HCT116 (cell line): ENCODE data around the gene TRIM38. TPM values are rescaled to one million over a fixed set of nuclear protein-coding genes. Genes with fewer than 3 reads are reported as not detected.

Experiments
- ATAC-seq: fragments of 200-7000 bp; cut with Tn5 transposase; 2 replicates; pipeline ENCODE4 v1.9.1; 2020; ENCODE audit warnings: mild to moderate bottlenecking, moderate library complexity
- BruUV-seq: library from RNA; stranded (reverse); fragments of 400-500 nt; replicated peaks from 2 replicates; lab custom pipeline; 2021; lab: Mats Ljungman, UMichigan
- CTCF ChIA-PET: fragments of 300-600 bp; sonication (Branson Sonifier 250); formaldehyde crosslinking; loops from one replicate; lab custom pipeline; 2021; ENCODE audit warnings: antibody characterized with exemption; lab: Charles Lee
- POLR2A ChIA-PET: fragments of 300-600, 350-600 bp; sonication (Branson Sonifier 250); formaldehyde crosslinking; loops from one replicate; lab custom pipeline; 2021; ENCODE audit warnings: antibody characterized with exemption; lab: Charles Lee
- RAD21 ChIA-PET, 2 experiments: fragments of 300-600 bp; sonication (Branson Sonifier 250); formaldehyde crosslinking; loops; one replicate each; lab custom pipeline; 2023; ENCODE audit warnings: low total read pairs in 2 of 2; ENCODE audit not compliant: uncharacterized antibody in 2 of 2, unreplicated experiment in 2 of 2, low non-redundant PET in 1 of 2; lab: Charles Lee
- DNase-seq: peaks from one replicate; pipeline ENCODE4 v3.0.0-alpha.2; 2010; ENCODE audit warnings: low read depth, low spot score
- H2AFZ ChIP-seq: fragments of 200-600 bp; shearing (Covaris generic), sonication (generic); 2 replicates; pipeline ENCODE4 v1.6.1; 2017; ENCODE audit warnings: low read depth, mixed run types, mixed read lengths, antibody characterized with exemption, low read length; ENCODE audit not compliant: poor library complexity, severe bottlenecking
- H3K27ac ChIP-seq: 2 replicates; pipeline ENCODE4 v1.5.1; 2012; ENCODE audit warnings: low read depth, low read length
- H3K27me3 ChIP-seq: fragments of 200-600 bp; sonication (generic); 2 replicates; pipeline ENCODE4 v1.6.1; 2016; ENCODE audit warnings: mixed run types, low read length, mixed read lengths; ENCODE audit not compliant: insufficient read depth
- H3K36me3 ChIP-seq, 2 experiments: fragments of 200-500 bp in 1 of 2; fragments of 200-600 bp in 1 of 2; sonication (Bioruptor generic) in 1 of 2; sonication (generic) in 1 of 2; 2 replicates each; pipeline versions ENCODE4 v1.5.1 to v1.6.1; 2014 to 2016; ENCODE audit warnings: low read length in 2 of 2, inconsistent platforms in 1 of 2, mixed read lengths in 1 of 2, mixed run types in 1 of 2; ENCODE audit not compliant: insufficient read depth in 2 of 2, control insufficient read depth in 1 of 2
- H3K4me1 ChIP-seq, 2 experiments: fragments of 200-600 bp in 1 of 2; sonication (generic) in 1 of 2; 2 replicates each; pipeline versions ENCODE4 v1.5.1 to v1.6.1; 2012 to 2017; ENCODE audit warnings: low read length in 2 of 2, inconsistent platforms in 1 of 2, mild to moderate bottlenecking in 1 of 2, mixed read lengths in 1 of 2, mixed run types in 1 of 2, moderate library complexity in 1 of 2; ENCODE audit not compliant: insufficient read depth in 2 of 2, control insufficient read depth in 1 of 2
- H3K4me2 ChIP-seq: fragments of 200-600 bp; sonication (generic); 2 replicates; pipeline ENCODE4 v1.6.1; 2017; ENCODE audit warnings: mixed run types, low read length, mixed read lengths
- H3K4me3 ChIP-seq, 2 experiments: fragments of 200-600 bp in 1 of 2; sonication (generic) in 1 of 2; replicated peaks in 1 of 2; 2 replicates each; pipeline ENCODE4 v1.5.1; 2011 to 2016; ENCODE audit warnings: low read length in 2 of 2, control low read depth in 1 of 2, low read depth in 1 of 2, mild to moderate bottlenecking in 1 of 2, mixed read lengths in 1 of 2, mixed run types in 1 of 2
- H3K79me2 ChIP-seq: fragments of 200-600 bp; sonication (generic); 2 replicates; pipeline ENCODE4 v1.6.1; 2017; ENCODE audit warnings: mild to moderate bottlenecking, mixed run types, low read length, moderate library complexity, mixed read lengths; ENCODE audit not compliant: insufficient read depth
- H3K9ac ChIP-seq: fragments of 200-600 bp; sonication (generic); 2 replicates; pipeline ENCODE4 v1.6.1; 2016; ENCODE audit warnings: low read length, mixed read lengths
- H3K9me2 ChIP-seq: fragments of 200-600 bp; sonication (generic), shearing (Covaris generic); 2 replicates; pipeline ENCODE4 v1.6.1; 2017; ENCODE audit warnings: mixed run types, mild to moderate bottlenecking, moderate library complexity; ENCODE audit not compliant: insufficient read depth
- H3K9me3 ChIP-seq, 2 experiments: fragments of 200-500 bp in 1 of 2; fragments of 200-600 bp in 1 of 2; sonication (Bioruptor generic) in 1 of 2; sonication (generic) in 1 of 2; 2 replicates each; pipeline ENCODE4 v1.6.1; 2014 to 2017; ENCODE audit warnings: low read length in 2 of 2, mixed read lengths in 2 of 2, inconsistent platforms in 1 of 2, low read depth in 1 of 2, mild to moderate bottlenecking in 1 of 2, mixed run types in 1 of 2, moderate library complexity in 1 of 2; ENCODE audit not compliant: control insufficient read depth in 1 of 2, insufficient read depth in 1 of 2
- H4K20me1 ChIP-seq: fragments of 200-600 bp; sonication (generic), shearing (Covaris generic); 2 replicates; pipeline ENCODE4 v1.6.1; 2017; ENCODE audit warnings: mixed run types, mild to moderate bottlenecking, moderate library complexity; ENCODE audit not compliant: insufficient read depth
- ELF1 ChIP-seq: IDR thresholded peaks from 2 replicates; pipeline ENCODE4 v1.6.1; 2012; ENCODE audit warnings: low read depth, borderline replicate concordance
- JUND ChIP-seq: IDR thresholded peaks from 2 replicates; pipeline ENCODE4 v1.6.1; 2012
- SRF ChIP-seq: IDR thresholded peaks from 2 replicates; pipeline ENCODE4 v1.6.1; 2012; ENCODE audit warnings: low read depth
- TCF7L2 ChIP-seq: IDR thresholded peaks from 2 replicates; pipeline ENCODE4 v1.7.0; 2011; ENCODE audit warnings: borderline replicate concordance, inconsistent platforms; ENCODE audit not compliant: insufficient read depth, insufficient read length; ENCODE audit errors: extremely low read depth
- YY1 ChIP-seq: IDR thresholded peaks from 2 replicates; pipeline ENCODE4 v1.6.1; 2011; ENCODE audit warnings: low read length, low read depth, moderate library complexity, mild to moderate bottlenecking; ENCODE audit not compliant: insufficient replicate concordance; ENCODE audit errors: extremely low read depth
- intact Hi-C: fragments of 100-400 bp; cut with micrococcal nuclease; formaldehyde crosslinking; loops from 2 replicates; pipeline ENCODE4 v1.10.0; 2022
- total RNA-seq: library from RNA; stranded (reverse); gene quantifications from one replicate; pipeline ENCODE4 v1.2.1, GENCODE V29; 2021; ENCODE audit not compliant: unreplicated experiment
- TF ChIP-seq, protein P1 (sequence below): IDR thresholded peaks from 2 replicates; pipeline ENCODE4 v1.6.1; 2012
- TF ChIP-seq, protein P2 (sequence below): IDR thresholded peaks from 2 replicates; pipeline ENCODE4 v1.6.1; 2012; ENCODE audit warnings: low read depth
- TF ChIP-seq, protein P3 (sequence below): IDR thresholded peaks from 2 replicates; pipeline ENCODE4 v1.6.1; 2011; ENCODE audit warnings: mild to moderate bottlenecking, low read length, moderate library complexity; ENCODE audit not compliant: insufficient replicate concordance; ENCODE audit errors: extremely low read depth

TRIM38 gene
- total RNA-seq, 1 experiment from 2014 or later, result 9.6 TPM

DNA sequence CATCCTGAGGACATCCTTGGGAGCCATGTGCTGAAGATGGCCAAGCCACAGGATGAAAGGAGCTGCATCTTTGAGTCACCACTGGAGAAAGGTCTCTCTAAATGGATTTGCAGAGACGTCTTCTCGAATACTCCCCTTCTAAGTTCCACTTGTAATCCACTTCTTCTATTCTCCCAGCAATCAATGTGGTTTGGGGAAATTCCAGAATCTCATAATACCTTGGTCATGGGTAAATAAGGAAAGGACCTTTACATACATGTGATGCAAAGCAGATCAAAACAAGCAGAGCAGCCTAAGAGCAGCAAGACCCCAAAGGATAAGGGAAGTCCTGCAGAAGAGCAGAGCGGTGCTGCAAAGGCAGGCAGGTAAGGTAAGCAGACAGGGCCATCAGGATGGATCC is 35.3 kb downstream of the TRIM38 start:
- ChIA-PET POLR2A (interaction anchor here (1.4 kb wide), 1 partner anchor 23 kb away, joined by 7 read pairs; a partner anchor contains a TSS), RAD21 (no interaction called here), CTCF (no interaction called here)
- no peak for DNase-seq
- H3K4me2 ChIP-seq, result no peak overlapping the region
- ATAC-seq, result no peak
- no peak overlapping the region for H3K4me3 ChIP-seq
- H3K9me3 ChIP-seq, result no peaks in the 10 kb centered on the region
- TF ChIP-seq JUND (no peak), YY1 (no peak), SRF (no peak), TCF7L2 (no peak), ELF1 (no peak)
- TF ChIP-seq, protein P1, sequence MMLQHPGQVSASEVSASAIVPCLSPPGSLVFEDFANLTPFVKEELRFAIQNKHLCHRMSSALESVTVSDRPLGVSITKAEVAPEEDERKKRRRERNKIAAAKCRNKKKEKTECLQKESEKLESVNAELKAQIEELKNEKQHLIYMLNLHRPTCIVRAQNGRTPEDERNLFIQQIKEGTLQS, result no peak
- TF ChIP-seq, protein P2, sequence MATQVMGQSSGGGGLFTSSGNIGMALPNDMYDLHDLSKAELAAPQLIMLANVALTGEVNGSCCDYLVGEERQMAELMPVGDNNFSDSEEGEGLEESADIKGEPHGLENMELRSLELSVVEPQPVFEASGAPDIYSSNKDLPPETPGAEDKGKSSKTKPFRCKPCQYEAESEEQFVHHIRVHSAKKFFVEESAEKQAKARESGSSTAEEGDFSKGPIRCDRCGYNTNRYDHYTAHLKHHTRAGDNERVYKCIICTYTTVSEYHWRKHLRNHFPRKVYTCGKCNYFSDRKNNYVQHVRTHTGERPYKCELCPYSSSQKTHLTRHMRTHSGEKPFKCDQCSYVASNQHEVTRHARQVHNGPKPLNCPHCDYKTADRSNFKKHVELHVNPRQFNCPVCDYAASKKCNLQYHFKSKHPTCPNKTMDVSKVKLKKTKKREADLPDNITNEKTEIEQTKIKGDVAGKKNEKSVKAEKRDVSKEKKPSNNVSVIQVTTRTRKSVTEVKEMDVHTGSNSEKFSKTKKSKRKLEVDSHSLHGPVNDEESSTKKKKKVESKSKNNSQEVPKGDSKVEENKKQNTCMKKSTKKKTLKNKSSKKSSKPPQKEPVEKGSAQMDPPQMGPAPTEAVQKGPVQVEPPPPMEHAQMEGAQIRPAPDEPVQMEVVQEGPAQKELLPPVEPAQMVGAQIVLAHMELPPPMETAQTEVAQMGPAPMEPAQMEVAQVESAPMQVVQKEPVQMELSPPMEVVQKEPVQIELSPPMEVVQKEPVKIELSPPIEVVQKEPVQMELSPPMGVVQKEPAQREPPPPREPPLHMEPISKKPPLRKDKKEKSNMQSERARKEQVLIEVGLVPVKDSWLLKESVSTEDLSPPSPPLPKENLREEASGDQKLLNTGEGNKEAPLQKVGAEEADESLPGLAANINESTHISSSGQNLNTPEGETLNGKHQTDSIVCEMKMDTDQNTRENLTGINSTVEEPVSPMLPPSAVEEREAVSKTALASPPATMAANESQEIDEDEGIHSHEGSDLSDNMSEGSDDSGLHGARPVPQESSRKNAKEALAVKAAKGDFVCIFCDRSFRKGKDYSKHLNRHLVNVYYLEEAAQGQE, result no peak
- TF ChIP-seq, protein P3, sequence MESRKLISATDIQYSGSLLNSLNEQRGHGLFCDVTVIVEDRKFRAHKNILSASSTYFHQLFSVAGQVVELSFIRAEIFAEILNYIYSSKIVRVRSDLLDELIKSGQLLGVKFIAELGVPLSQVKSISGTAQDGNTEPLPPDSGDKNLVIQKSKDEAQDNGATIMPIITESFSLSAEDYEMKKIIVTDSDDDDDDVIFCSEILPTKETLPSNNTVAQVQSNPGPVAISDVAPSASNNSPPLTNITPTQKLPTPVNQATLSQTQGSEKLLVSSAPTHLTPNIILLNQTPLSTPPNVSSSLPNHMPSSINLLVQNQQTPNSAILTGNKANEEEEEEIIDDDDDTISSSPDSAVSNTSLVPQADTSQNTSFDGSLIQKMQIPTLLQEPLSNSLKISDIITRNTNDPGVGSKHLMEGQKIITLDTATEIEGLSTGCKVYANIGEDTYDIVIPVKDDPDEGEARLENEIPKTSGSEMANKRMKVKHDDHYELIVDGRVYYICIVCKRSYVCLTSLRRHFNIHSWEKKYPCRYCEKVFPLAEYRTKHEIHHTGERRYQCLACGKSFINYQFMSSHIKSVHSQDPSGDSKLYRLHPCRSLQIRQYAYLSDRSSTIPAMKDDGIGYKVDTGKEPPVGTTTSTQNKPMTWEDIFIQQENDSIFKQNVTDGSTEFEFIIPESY, result no peak
- intact Hi-C loops, result loop anchor here (10.0 kb wide), 1 partner anchor 283 kb away; no protein-coding TSS in a partner anchor
- 0 out of 4 replicates have a peak, but pooled peaks cover 3 to 6% of the 10 kb centered on the region in 2 experiments for H3K36me3 ChIP-seq
- H3K4me1 ChIP-seq, result peaks cover 6 to 8% of the 10 kb centered on the region in 2 experiments; a peak in 2 of 4 replicates
- peaks cover 12% of the 10 kb centered on the region for H3K79me2 ChIP-seq
- H3K27ac ChIP-seq, result no peak overlapping the region
- no peak overlapping the region for H3K9ac ChIP-seq
- no peaks in the 10 kb centered on the region for H3K27me3 ChIP-seq
- no peak overlapping the region for H2AFZ ChIP-seq
- H4K20me1 ChIP-seq, result no peaks in the 10 kb centered on the region
- H3K9me2 ChIP-seq, result no peaks in the 10 kb centered on the region
- no TSS peak for BruUV-seq
